Loucy (cell line): ENCODE results near the gene HEBP1.

Experiments
- H2AFZ ChIP-seq: fragments of 200-600 bp; sonication (generic); 2 replicates; pipeline ENCODE4 v1.6.0; 2016; ENCODE audit warnings: antibody characterized with exemption, mild to moderate bottlenecking, low read length, moderate library complexity
- H3F3A ChIP-seq: fragments of 200-600 bp; 2 replicates; pipeline ENCODE4 v1.6.0; 2016; ENCODE audit warnings: antibody characterized with exemption, low read depth, mild to moderate bottlenecking
- H3K27me3 ChIP-seq: fragments of 200-600 bp; sonication (generic); 2 replicates; pipeline ENCODE4 v1.6.1; 2014; ENCODE audit warnings: low read length, mild to moderate bottlenecking; ENCODE audit not compliant: insufficient read depth, poor library complexity, severe bottlenecking
- H3K36me3 ChIP-seq: fragments of 200-600 bp; sonication (generic); 2 replicates; pipeline ENCODE4 v1.6.1; 2016; ENCODE audit warnings: low read length; ENCODE audit not compliant: insufficient read depth
- H3K4me1 ChIP-seq: fragments of 200-600 bp; sonication (generic); 2 replicates; pipeline ENCODE4 v1.5.1; 2014; ENCODE audit warnings: low read length, mild to moderate bottlenecking; ENCODE audit not compliant: insufficient read depth, poor library complexity, severe bottlenecking
- H3K4me2 ChIP-seq: fragments of 200-600 bp; sonication (generic); 2 replicates; pipeline ENCODE4 v1.6.0; 2014; ENCODE audit warnings: antibody characterized with exemption, low read length, low read depth, mild to moderate bottlenecking; ENCODE audit not compliant: poor library complexity, severe bottlenecking
- H3K4me3 ChIP-seq: fragments of 200-600 bp; sonication (generic); 2 replicates; pipeline ENCODE4 v1.5.1; 2014; ENCODE audit warnings: low read length, mild to moderate bottlenecking, mixed read lengths; ENCODE audit not compliant: poor library complexity, severe bottlenecking
- H3K79me2 ChIP-seq: fragments of 200-600 bp; sonication (generic); 2 replicates; pipeline ENCODE4 v1.6.1; 2014; ENCODE audit warnings: low read length; ENCODE audit not compliant: insufficient read depth
- H3K9ac ChIP-seq: fragments of 200-600 bp; sonication (generic); 2 replicates; pipeline ENCODE4 v1.6.0; 2014; ENCODE audit warnings: mild to moderate bottlenecking, low read depth, low read length, moderate library complexity; ENCODE audit not compliant: poor library complexity, severe bottlenecking
- H3K9me2 ChIP-seq: fragments of 200-600 bp; sonication (generic); replicated peaks from 2 replicates; pipeline ENCODE4 v1.6.1; 2016; ENCODE audit warnings: low read depth, low read length, mixed read lengths
- H3K9me3 ChIP-seq: fragments of 200-600 bp; sonication (generic); 2 replicates; pipeline ENCODE4 v1.6.1; 2014; ENCODE audit warnings: mild to moderate bottlenecking, antibody characterized with exemption, low read length, low read depth; ENCODE audit not compliant: insufficient read depth
- H4K20me1 ChIP-seq: fragments of 200-600 bp; sonication (generic); 2 replicates; pipeline ENCODE4 v1.6.0; 2014; ENCODE audit warnings: antibody characterized with exemption, low read length, mild to moderate bottlenecking; ENCODE audit not compliant: insufficient read depth, poor library complexity, severe bottlenecking
- EZH2phosphoT487 ChIP-seq: fragments of 200-600 bp; IDR thresholded peaks from 2 replicates; pipeline ENCODE4 v1.6.1; 2018; ENCODE audit warnings: antibody characterized with exemption, mild to moderate bottlenecking, moderate library complexity, borderline replicate concordance
- TF ChIP-seq, protein P1 (sequence below): fragments of 200-600 bp; sonication (generic); conservative IDR thresholded peaks from 2 replicates; pipeline ENCODE4 v1.5.1; 2014; ENCODE audit warnings: mild to moderate bottlenecking, antibody characterized with exemption, low read length

The HEBP1 gene

GRCh38 chr12:12976366-12976765 is 23.7 kb downstream of the HEBP1 start:
- Histone ChIP-seq H3K79me2 (no peaks in the 10 kb centered on the region), H3K27me3 (no peaks in the 10 kb centered on the region), H3K36me3 (no peaks in the 10 kb centered on the region), H3K4me2 (no peak overlapping the region), H4K20me1 (no peaks in the 10 kb centered on the region), H3K4me3 (no peak overlapping the region), H3K9me3 (no peaks in the 10 kb centered on the region; the same call in 1 of the 2 replicates), H3K9me2 (no peaks in the 10 kb centered on the region), H3F3A (no peaks in the 10 kb centered on the region), H3K9ac (no peak overlapping the region), H3K4me1 (no peaks in the 10 kb centered on the region), H2AFZ (no peak overlapping the region)
- no peak for TF ChIP-seq EZH2phosphoT487
- TF ChIP-seq, protein P1, sequence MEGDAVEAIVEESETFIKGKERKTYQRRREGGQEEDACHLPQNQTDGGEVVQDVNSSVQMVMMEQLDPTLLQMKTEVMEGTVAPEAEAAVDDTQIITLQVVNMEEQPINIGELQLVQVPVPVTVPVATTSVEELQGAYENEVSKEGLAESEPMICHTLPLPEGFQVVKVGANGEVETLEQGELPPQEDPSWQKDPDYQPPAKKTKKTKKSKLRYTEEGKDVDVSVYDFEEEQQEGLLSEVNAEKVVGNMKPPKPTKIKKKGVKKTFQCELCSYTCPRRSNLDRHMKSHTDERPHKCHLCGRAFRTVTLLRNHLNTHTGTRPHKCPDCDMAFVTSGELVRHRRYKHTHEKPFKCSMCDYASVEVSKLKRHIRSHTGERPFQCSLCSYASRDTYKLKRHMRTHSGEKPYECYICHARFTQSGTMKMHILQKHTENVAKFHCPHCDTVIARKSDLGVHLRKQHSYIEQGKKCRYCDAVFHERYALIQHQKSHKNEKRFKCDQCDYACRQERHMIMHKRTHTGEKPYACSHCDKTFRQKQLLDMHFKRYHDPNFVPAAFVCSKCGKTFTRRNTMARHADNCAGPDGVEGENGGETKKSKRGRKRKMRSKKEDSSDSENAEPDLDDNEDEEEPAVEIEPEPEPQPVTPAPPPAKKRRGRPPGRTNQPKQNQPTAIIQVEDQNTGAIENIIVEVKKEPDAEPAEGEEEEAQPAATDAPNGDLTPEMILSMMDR, result no peak

DNA sequence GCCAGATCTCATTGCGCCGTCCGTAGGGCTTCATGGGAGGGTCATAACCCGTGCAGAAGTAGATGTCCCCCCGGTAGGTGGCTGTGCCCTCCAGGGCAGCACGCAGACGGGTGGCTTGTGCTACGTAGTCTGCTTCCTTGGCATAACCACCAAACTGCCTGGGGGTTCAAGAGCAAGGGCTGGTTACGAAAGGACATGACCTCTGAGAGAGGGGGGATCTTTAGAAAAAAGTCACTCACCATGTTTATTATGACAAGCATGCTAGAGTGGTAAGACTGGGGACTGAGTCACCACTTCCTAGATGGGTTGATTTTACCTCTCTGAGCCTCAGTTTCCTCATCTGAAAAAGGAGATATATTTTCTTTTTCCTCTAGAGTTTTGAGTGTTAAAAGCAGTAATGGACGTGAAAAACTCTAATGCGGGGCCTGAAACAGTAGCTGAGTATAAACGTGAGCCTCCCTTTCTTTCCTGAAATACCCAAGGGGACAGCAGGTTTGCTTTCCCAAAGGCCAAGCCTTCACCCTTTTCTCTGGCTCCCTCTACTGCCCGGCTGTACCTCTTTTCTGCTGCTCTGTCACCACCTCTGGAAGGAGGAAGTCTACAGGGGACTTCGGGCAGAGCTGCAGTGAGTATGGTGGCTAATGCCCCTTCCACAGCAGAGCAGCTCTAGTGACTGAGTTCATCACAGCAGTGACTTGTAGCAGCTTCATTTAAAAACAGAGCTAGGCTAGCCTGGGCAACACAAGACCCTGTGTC is 24.6 kb downstream of the HEBP1 start:
- no peak overlapping the region for H3K4me3 ChIP-seq
- H3F3A ChIP-seq, result no peaks in the 10 kb centered on the region
- no peak overlapping the region for H3K4me2 ChIP-seq
- no peaks in the 10 kb centered on the region for H3K36me3 ChIP-seq
- no peak overlapping the region for H2AFZ ChIP-seq
- no peaks in the 10 kb centered on the region for H3K79me2 ChIP-seq
- no peaks in the 10 kb centered on the region for H3K4me1 ChIP-seq
- no peaks in the 10 kb centered on the region for H4K20me1 ChIP-seq
- H3K9me3 ChIP-seq, result no peaks in the 10 kb centered on the region; the same call in 1 of the 2 replicates
- no peaks in the 10 kb centered on the region for H3K9me2 ChIP-seq
- TF ChIP-seq EZH2phosphoT487, result no peak
- TF ChIP-seq, protein P1, result peak; percentile 69
- no peaks in the 10 kb centered on the region for H3K27me3 ChIP-seq
- H3K9ac ChIP-seq, result no peak overlapping the region

DNA sequence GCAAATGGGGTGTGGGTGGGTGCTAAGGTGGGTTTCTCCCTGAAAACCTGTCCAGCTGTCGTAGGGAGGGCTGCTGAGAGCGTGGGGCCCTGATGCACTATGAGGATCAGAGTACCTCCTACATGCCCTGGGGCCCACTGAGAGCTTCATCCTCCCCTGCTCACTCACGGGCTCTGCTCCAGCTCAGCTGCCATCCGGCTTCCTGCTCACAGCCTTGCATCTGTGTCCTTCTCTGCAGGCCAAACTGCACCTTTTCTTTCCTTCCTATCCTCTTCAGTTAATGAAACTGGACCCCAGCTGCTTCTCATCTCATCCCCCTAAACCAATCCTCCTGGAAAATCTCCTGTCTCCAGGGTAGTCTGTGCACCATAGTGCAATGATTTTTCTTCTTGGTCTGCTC is 25.9 kb downstream of the HEBP1 start:
- no peaks in the 10 kb centered on the region for H3K36me3 ChIP-seq
- H4K20me1 ChIP-seq, result no peaks in the 10 kb centered on the region
- H3K9me2 ChIP-seq, result no peaks in the 10 kb centered on the region
- H3K27me3 ChIP-seq, result no peaks in the 10 kb centered on the region
- no peak overlapping the region for H3K4me3 ChIP-seq
- no peak overlapping the region for H3K4me2 ChIP-seq
- no peaks in the 10 kb centered on the region for H3K79me2 ChIP-seq
- TF ChIP-seq, protein P1, result no peak
- TF ChIP-seq EZH2phosphoT487, result no peak
- H3K9ac ChIP-seq, result no peak overlapping the region
- no peaks in the 10 kb centered on the region for H3F3A ChIP-seq
- no peak overlapping the region for H2AFZ ChIP-seq
- no peaks in the 10 kb centered on the region for H3K4me1 ChIP-seq
- no peaks in the 10 kb centered on the region; the same call in 1 of the 2 replicates for H3K9me3 ChIP-seq
